ENCODE results near the gene BMPR1B. TPM values are rescaled to one million over a fixed set of nuclear protein-coding genes. Genes with fewer than 3 reads are reported as not detected.
"Not testable (repeated sequence)": the region's sequence is repeated elsewhere in the genome, so short reads cannot be mapped to it uniquely, and the experiment has no call there.

Gene BMPR1B
- total RNA-seq, 1 donor from 2014 or later, result 42.5 TPM

DNA sequence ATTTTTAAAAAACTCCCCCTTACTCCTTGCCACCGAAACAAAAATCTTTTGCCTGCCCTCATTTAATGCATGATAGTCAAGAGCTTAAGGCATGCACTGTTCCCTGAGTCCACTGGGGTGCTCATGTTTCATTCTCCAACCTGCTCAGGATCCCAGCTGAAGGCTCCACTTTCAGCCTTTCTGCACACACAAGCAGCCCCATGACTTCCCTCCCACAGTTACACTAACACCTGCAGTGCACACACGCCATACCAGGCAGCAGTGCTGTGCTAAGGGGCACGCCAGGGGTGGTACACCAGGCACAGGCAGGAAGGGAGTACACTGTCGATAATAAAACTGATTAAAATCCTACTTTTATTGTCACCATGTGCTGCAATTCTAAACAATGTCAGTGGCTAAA, 385.2 kb downstream of the BMPR1B start:
- DNase-seq, result peak; percentile 13

GRCh38 chr4:95151255-95151654, 393.5 kb downstream of the BMPR1B start:
- no peak for DNase-seq

DNA sequence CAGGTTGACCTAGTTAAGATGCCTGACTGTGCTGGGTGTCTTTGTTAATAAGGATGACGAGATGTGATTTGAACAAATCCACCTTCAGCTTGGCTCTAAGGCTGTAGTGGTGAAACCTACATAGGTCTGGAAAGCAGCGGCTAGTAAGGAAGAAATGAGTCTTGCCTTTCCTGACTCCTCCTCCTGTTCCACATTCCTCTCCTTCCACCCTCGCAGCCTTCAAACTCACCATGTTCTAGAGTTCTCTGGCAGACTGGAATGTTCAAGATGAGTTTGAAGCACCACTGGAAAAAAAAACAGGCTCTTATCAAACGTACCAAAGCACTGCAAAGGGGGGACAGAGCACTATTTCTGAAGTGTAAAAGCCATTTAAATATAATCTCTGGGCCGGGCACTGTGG, 395.4 kb downstream of the BMPR1B start:
- DNase-seq, result no peak

DNA sequence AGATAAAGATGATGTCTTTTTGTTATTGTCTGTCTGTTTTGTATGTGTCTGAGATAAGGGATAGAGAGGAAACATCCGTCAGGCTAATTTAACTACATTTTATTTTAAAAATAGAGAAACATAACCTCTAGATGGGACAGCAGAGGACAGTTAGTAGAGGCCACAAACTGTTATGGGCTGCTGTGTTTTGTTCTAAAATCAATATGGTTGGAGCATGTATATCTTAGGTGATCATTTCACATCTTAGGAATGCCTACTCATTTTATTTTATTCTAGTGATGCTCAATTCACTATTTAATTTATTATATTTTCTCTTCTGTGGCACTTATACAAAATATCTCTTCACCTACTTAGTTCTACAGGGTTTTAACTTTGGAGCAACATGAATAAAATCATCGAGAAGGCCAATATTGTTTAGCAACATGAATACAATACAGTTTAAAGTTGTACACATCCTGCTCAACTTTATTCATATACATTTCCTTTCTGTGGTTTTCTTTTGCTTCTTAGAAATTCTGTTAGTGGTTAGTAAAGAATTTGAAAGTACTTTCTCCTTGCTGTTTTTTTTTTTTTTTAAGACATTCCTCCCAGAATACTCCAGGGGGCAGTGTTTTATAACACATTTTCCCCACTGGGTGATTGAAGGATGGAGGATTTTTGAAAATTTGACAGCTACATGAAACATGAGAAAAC, 398.1 kb downstream of the BMPR1B start:
- DNase-seq, result peak; percentile 70

- DNase-seq, result no peak
These were observed 398.7 kb downstream of the BMPR1B start for GRCh38 chr4:95156452-95156765.

DNA sequence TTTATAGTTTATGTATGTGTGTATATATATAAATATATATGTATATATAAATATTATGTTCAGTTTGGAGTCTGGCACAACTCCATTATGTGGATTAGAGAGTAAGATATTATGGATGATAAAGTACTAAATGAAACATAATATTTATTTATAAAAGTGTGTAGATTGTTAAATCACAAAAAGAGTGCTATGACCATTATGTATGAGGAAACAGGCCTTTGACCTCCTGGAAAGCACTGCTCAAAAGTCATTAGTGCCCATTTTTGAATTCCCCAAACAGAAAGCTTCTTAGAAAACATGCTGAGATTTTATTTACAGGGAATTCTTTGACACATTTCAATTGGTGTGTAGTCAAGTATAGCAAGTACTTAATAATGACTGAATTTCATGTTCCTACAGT, 399.8 kb downstream of the BMPR1B start:
- DNase-seq, result no peak

DNA sequence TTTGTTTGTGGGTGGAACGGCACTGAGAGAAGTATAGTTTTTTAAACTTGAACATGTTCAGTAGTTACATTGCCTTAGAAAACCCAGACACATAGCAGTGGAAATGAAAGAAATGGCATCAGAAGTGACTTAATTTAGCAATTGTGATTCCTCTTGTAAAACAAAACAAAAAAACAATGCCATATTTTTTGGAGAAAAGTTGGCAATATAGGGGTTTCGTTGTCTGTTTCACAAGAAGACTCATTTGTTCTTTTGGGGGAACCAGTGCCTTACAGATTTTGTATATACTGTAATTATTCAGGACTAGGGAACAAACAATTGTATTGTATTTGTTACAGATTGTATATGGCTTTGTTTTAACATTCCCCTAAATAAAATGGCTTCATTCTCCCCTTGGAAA, 400.3 kb downstream of the BMPR1B start:
- DNase-seq, result no peak

DNA sequence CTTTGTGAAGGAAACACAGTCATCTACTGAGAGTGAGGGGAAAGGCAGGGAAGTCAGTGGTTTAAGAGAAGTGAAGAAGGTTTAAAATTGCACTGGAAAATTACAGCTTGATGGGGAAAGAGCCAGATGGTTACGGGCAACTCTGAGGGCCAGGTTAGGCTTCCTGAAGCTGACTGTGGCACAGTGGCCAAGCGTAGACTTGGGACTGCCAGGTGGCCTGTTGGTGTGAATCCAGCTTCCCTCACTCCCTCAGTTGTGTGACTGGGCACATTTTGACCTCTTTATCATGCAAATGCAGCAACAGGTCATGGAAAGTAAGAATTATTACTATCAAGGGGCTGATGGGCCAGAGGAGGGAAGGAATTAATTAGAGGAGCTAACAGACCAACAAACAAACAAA, 400.9 kb downstream of the BMPR1B start:
- no peak for DNase-seq

DNA sequence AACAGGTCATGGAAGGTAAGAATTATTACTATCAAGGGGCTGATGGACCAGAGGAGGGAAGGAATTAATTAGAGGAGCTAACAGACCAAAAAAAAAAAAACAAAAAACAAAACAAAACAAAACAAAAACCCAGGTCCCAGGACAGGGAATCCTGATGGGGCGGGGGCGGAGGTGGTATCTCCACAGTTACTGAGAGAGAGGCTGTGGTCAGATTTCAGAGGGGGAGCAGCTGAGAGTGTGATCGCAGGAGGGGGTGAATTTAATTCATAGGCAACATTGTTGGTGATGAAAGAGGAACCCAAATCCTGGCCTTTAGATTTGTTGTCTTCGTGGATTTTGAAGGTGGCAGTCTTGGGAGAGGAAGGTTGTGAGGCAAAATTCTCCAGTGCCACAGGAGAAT, 401.6 kb downstream of the BMPR1B start:
- DNase-seq, result no peak

DNA sequence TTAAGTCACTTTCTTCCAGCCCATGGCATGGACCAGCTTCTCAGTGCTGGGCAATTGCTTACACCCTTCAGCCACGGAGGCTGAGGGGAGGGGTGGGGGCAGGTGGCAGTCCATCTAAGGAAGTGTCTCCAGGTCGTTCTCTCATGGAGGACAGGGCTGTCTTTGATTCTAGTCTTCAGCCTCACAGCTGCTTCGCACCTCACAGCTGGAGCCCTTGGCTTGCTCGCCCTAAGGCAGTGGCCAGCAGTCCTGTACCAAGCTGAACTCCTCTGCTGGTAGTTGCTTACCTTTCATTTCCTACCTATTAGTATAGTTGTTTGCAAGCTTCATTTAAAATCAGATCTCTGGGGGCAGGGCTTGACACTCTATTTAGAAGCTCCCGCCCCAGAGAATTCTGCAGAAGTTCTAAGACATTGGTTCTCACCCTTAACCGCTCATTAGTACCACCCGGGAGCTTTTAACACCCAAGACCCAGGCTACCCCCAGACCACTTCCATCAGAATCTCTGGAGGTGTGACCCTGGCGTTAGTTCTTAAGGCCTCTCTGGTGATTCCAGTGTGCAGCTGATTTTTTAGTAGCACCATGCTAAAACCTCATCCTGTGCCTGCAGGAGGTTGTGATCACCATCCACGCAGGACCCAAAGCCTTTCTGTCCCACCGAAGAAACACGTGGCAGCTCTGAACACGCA, 404.2 kb downstream of the BMPR1B start:
- no peak for DNase-seq

GRCh38 chr4:95162867-95163266, 405.1 kb downstream of the BMPR1B start:
- DNase-seq, result no peak

- peak; percentile 87 for DNase-seq
These were observed 408.3 kb downstream of the BMPR1B start for GRCh38 chr4:95165926-95166524.

- DNase-seq, result no peak
These were observed 410.1 kb downstream of the BMPR1B start for GRCh38 chr4:95167805-95168204.

- no peak for DNase-seq
These were observed 412.4 kb downstream of the BMPR1B start for GRCh38 chr4:95170176-95170575.

GRCh38 chr4:95171377-95171776, 413.6 kb downstream of the BMPR1B start:
- not testable (repeated sequence) for DNase-seq

GRCh38 chr4:95178938-95179337, 421.2 kb downstream of the BMPR1B start:
- DNase-seq, result no peak

GRCh38 chr4:95180531-95181242, 422.9 kb downstream of the BMPR1B start:
- no peak for DNase-seq

GRCh38 chr4:95181243-95181995, 423.7 kb downstream of the BMPR1B start:
- no peak for DNase-seq

- DNase-seq, result no peak
These were observed 424.2 kb downstream of the BMPR1B start for GRCh38 chr4:95181996-95182306.

GRCh38 chr4:95183656-95184408, 426.1 kb downstream of the BMPR1B start:
- DNase-seq, result no peak

- no peak for DNase-seq
These were observed 428.9 kb downstream of the BMPR1B start for GRCh38 chr4:95186666-95187065.
